Stimulated activated CD8-positive, alpha-beta memory T cell treated with anti-CD3 and anti-CD28 coated beads, Interleukin-4, amount 100 ng/mL, for 24 hours (primary cell): ENCODE measurements around the gene CFAP77.

ENCODE experiments used
- DNase-seq: peaks from one replicate; pipeline ENCODE4 v3.0.0-alpha.2; 2020; ENCODE audit warnings: low read depth

Gene CFAP77

GRCh38 chr9:132456241-132456640 is 46.2 kb downstream of the CFAP77 start:
- no peak for DNase-seq

- DNase-seq: no peak
Measured at GRCh38 chr9:132457504-132458236, 47.7 kb downstream of the CFAP77 start.

- no peak for DNase-seq
Measured at GRCh38 chr9:132458432-132458831, 48.4 kb downstream of the CFAP77 start.

GRCh38 chr9:132459661-132460060 is 49.6 kb downstream of the CFAP77 start:
- no peak for DNase-seq

DNA sequence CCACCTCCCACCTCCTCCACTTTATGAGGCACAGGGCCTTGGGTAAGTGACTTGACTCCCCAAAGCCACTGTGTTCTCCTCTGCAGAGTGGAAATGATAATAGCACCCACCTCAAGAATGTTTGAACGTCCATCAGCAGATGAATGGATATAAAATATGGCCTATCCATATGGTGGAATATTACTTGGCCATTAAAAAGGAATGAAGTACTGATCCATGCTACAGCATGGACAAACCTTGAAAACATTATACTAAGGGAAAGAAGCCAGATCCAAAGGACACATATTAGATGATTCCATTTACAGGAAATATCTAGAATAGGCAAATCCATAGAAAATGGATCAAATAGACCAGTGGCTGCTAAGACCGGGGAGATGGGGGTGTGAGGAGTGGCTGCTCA is 50.2 kb downstream of the CFAP77 start:
- DNase-seq: no peak

GRCh38 chr9:132461281-132461896 is 51.4 kb downstream of the CFAP77 start:
- no peak for DNase-seq

GRCh38 chr9:132461971-132462370 is 52.0 kb downstream of the CFAP77 start:
- no peak for DNase-seq

- DNase-seq: no peak
Measured at GRCh38 chr9:132464547-132464946, 54.5 kb downstream of the CFAP77 start.

- DNase-seq: no peak
Measured at GRCh38 chr9:132465131-132465635, 55.2 kb downstream of the CFAP77 start.

DNA sequence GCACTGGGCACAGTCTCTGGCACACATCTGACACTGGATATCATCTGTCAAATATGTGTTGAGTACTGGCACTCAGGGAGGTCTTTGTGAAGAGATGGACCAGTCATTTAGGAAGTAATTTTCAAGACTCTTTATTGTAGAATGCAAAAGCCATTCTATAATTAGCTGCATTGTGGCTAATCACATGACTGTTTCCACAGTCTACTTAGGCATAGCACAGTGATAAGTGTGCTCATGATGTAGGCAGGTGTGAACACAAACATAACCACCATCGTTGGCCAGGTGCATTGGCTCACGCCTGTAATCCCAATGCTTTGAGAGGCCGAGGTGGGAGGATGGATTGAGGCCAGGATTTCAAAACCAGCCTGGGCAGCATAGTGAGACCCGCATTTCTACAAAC is 62.2 kb downstream of the CFAP77 start:
- DNase-seq: no peak

- no peak for DNase-seq
Measured at GRCh38 chr9:132472599-132472998, 62.6 kb downstream of the CFAP77 start.

DNA sequence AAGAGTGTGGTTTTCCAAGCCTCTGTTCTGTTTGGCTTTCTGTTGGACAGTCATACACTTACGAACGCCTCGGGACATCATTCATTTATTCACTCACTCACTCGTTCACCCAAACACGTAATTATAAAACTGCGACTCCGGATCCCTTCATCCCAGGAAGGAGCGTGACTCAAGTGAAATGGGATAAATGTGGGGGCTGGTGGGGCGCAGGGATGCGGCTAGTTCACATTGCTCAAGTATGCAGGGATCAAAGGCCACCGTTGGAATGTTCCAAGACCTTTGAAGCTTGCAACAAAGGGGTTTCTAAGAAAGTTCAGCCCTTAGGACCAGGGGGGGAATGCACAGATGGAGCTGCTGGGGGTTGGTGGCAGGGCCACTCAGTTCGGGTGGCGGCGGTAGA is 64.2 kb downstream of the CFAP77 start:
- no peak for DNase-seq

DNA sequence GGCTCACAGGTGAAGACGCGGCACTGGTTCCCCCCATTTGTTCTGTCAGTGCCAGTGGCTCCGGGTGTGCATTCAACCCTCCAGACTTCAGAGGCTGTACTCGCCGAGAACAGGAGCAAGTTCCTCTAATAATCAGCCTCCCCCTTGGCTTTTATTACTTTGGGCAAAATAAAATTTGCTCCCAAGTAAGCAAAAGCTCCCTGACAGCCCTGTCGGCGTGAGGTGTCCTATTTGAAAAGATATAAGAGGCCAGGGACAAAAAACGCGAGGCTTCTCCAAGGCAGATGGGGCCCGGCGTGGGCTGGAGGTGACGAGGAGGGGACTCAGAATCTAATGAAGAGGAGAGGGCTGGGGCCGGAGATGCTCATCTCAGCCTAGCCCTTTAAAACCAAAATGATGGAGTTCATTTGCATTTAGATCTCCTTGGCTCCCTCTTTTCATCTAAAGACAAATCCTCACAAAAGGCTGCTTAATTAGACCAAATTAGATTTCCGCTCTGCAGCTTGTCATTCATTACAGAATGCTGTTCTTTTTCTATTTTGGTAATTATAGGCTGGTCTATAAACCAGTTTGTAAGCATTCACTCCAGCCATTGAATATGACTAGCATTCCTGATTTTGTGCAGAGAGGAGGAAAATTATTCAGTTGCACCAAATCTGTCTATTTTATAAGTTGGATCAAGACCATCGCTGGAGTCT is 68.5 kb downstream of the CFAP77 start:
- DNase-seq: no peak

GRCh38 chr9:132479733-132480132 is 69.7 kb downstream of the CFAP77 start:
- no peak for DNase-seq

DNA sequence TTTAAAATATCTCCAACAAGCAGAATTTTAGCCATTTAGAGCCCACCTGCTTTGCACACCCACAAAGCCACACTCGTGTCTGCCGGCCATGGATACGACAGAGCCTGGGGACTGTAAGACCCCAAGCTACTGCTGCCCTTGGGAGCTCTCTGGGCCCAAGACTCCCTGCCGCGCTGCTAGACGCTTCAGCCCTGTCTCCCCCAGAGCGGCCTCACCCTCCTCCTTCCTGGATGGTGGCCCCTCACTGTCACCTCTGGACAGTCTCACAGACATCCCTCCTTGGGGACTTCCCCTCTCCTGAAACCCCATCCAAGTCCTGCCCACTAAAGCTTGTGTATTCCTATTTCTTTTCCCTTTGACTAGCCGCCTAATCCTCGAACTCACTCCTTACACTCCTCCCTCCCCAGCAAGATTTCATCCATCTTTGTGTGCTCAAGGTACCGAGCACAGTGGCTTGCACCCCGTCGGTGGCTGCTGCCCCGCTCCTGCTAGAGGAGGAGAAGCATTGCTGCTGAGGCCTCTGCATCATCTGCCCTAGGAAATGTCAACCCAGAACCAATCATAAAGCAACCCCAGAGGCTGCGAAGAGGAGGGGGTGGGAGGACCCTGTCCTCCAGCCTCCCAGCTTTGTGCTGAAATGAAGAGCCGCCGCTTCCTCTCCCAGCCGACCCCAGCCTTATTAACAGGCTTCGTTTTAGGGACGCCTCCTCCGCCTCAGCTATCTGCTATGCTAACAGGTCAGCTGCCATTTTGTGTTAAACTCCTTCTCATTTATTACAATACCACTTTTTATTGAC is 71.2 kb downstream of the CFAP77 start:
- no peak for DNase-seq

GRCh38 chr9:132482196-132482813 is 72.3 kb downstream of the CFAP77 start:
- DNase-seq: no peak

GRCh38 chr9:132485393-132485792 is 75.4 kb downstream of the CFAP77 start:
- no peak for DNase-seq

GRCh38 chr9:132486706-132487350 is 76.8 kb downstream of the CFAP77 start:
- peak; percentile 33 for DNase-seq

DNA sequence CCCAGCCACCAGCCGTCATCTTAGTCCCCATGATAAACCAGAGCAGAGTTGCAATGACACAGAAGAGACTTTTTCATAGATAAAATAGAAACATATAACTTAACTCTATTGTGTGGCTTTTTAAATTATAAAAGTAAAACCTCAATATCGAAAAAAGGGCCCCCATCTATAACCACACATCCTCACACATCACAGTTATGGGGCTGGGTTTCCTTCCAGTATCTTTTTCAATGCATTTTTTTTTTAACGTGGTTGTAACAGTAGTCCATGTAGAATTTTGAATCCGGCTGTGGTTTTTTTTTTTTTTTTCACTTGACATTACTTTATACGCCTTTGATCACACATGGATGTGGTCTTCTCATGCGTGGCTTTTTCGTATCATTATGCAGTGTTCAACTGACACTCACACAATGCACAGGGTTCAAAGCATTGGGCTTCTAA is 77.4 kb downstream of the CFAP77 start:
- no peak for DNase-seq

- DNase-seq: no peak
Measured at GRCh38 chr9:132487980-132488535, 78.0 kb downstream of the CFAP77 start.

DNA sequence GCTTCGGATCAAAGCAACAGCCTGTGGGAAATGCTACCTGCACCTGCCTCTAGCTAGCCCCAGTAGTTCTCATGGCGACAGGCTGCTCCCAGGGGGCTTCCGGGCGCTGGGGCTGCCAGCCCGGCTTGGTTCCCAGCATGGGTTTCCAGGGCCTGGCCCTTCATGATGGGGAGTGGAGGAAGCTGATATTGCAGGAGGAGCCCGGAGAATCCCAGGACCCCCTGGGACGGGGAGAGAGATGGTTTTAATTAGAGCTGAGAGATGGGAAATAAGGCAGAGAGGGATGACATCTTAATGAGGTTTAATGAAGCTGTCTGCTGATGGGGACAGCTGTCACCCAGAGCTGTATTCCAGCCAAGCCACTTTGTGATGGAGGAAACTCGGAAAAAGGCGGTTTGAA is 78.6 kb downstream of the CFAP77 start:
- DNase-seq: no peak
